GM21825 (cell line): ENCODE data around the gene CCDC122.

Experiments
- ATAC-seq: cut with Tn5 transposase; IDR thresholded peaks from one replicate; pipeline ENCODE4 v1.9.1; 2021; ENCODE audit warnings: mild to moderate bottlenecking, moderate library complexity; ENCODE audit not compliant: unreplicated experiment

CCDC122 gene

GRCh38 chr13:43805071-43805468 is 74.5 kb downstream of the CCDC122 start:
- ATAC-seq, result no peak

GRCh38 chr13:43804461-43805070 is 75.0 kb downstream of the CCDC122 start:
- no peak for ATAC-seq

DNA sequence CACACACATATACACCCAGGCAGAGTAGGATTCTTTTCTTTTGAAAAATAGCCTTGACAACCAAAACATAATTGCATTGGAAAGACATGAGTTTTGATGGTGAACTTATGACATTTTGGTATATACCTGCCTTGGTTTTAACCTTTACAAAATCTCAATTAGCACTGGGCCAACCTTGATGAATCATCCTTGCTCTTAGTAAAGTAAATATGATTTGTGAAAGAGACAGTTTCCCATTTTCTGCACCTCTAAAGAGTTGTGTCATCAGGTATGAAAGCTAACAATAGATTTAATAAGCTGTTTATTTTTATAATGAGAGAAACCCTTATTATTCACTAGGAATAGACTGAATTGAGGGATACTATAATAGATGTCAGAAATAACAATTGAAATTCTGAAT is 77.0 kb downstream of the CCDC122 start:
- ATAC-seq, result no peak

DNA sequence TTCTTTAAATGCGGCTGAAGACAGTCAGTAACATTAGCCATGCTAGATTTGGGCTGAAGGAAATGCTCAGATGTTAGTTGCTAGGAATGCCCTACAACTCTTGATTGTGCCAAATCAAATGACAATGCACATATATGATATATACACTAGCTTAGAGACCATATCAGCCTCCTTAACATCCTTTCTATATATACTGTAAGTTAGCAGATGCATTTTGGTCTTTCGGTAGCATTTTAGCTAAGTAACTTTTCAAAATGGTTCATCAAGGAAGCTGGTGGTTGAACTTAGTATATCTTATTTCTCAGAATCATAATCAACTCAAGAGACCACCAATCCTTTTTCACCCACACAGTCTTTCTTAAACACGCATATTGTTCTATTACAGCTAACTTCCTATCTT is 78.7 kb downstream of the CCDC122 start:
- ATAC-seq, result no peak

DNA sequence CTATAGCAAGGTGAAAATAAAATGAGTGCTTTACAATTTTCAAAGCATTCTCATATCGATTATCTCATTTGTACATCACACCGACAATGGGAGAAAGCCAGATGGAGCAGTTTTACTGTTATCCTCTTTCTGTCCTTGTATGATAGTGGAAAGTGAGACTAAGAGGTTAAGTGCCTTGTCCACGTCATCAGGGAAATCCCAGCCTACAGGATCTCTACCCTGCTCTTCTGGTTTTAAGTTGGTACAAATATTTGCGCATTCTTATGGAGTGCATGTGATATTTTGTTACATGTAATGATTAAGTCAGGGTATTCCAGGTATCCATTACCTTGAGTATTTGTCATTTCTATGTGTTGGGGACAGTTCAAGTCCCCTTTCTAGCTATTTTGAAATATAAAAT is 80.3 kb downstream of the CCDC122 start:
- no peak for ATAC-seq

GRCh38 chr13:43797869-43798268 is 81.7 kb downstream of the CCDC122 start:
- no peak for ATAC-seq

GRCh38 chr13:43797159-43797558 is 82.4 kb downstream of the CCDC122 start:
- no peak for ATAC-seq

- ATAC-seq, result no peak
These were observed 85.1 kb downstream of the CCDC122 start for GRCh38 chr13:43794416-43794815.

- ATAC-seq, result no peak
These were observed 87.3 kb downstream of the CCDC122 start for GRCh38 chr13:43792076-43792881.

- ATAC-seq, result no peak
These were observed 91.5 kb downstream of the CCDC122 start for GRCh38 chr13:43787997-43788396.

DNA sequence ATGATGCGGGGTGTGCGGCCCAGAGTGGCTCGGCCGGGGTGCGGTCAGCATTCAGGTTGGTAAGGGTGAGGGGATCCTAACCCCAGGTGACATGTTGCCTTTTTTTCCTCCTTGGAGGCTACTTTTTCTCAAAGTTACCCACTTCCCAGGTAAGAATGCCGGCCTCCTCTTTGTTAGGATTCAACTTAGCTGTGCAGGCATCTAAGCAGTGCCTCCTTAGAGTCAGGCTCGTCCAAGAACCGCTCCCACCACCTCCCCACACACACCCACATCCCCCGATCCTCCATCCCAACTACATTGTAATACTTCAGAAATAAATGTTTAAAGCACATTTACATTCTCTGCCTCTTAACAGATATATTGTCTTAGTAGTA is 92.0 kb downstream of the CCDC122 start:
- no peak for ATAC-seq

- no peak for ATAC-seq
These were observed 92.6 kb downstream of the CCDC122 start, which contains the start of gene ENOX1 for GRCh38 chr13:43786766-43787517. Gene ENOX1 (minus strand): TSS chr13:43786972.

DNA sequence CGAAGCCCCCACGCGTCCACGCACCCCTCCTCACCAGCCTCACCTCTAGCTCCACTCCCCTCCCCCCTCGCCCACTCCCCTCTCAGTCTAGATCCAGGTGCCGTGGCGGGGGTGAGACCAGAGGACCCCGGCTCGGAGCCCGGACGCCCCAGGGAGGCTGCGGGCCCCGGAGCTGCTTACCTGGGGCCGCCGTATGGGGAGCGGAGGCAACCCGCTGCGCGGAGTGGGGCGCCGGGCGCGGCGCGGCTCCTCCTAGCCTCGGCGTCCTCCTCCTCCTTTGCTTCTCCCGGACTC is 93.1 kb downstream of the CCDC122 start:
- ATAC-seq, result no peak
